GM19397 (cell line): Measurements from ENCODE around the gene RGS7BP.

Experiments
- ATAC-seq: cut with Tn5 transposase; IDR thresholded peaks from one replicate; pipeline ENCODE4 v1.9.1; 2021; ENCODE audit warnings: mild to moderate bottlenecking, moderate library complexity; ENCODE audit not compliant: unreplicated experiment

RGS7BP gene

GRCh38 chr5:64629841-64630240 lies 124.0 kb downstream of the RGS7BP start:
- no peak for ATAC-seq

GRCh38 chr5:64632251-64632650 lies 126.4 kb downstream of the RGS7BP start:
- ATAC-seq = no peak

DNA sequence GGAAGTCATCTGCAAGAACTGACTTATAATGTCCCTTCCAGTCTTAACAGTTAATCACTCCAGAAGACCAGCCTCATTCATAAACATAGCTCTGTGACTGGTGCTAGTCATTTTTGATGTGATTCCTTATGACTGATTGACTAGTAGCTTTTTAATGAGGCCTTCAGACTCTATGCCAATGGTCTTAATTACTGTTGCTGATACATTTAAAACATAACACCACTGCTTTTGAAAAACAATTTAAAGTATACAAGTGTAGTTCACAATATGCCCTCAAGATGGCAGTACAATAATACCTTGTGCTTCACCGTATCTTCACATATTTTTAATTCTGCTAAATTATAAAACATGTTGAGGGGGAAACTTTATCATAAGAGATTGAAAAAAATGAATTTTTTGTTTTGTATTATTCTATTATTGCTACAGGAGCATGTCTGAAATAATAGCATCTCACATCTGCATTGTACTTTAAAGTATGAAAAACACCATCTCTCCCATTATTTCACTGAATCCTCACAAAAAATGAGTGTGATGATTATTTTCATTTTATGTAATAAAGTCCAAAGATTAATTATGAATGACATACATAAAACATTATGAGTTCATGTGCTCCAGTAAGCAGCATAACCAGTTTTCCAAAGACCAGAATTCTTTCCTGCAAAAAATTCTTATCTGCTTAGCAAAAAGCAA lies 129.3 kb downstream of the RGS7BP start:
- no peak for ATAC-seq

DNA sequence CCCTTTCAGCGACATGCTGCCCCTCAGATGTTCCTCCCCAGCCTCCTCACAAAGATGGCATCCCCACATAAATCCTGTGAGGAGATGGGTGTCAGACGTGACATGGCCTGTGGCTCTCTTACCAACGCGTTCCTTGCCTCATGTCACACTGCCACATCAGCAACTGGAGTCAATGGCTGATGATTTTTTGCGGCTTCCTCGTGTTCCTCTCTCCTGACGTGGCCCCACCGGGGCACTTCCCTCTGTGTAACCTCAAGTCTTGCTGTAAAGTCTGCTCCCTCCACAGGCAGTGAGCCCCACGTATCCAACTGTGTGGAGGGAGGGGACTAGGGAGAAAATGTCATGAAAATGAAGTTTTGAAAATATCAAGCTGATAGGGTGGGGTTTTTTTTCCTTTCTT lies 131.3 kb downstream of the RGS7BP start:
- no peak for ATAC-seq

DNA sequence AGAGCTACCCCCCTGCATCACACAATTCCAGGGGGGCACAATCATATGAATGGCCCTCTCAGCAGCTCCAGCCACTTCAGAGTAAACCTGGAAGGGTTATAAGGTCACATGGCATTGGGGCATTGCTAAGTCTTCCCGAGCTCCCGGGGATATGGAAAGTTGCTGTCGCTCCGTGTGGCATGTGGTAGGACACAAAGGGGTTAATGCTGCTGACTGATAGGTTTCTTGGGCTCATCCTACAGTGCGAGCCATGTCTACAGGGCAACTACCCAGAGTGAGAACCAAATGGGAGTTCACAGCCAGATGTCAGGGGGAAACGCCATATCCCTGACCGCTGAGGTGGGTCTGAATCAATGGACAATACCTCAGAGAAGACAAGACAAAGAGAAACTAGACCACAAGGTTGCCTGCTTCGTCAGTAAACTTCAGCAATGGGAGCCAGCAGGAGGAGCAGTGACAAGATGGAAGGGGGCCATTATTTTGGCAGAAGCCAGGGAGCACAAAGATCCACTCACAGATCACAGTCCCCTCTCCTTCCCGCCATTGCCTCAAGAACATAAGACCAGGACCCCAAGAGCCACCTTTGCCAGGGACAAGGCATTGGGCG lies 132.1 kb downstream of the RGS7BP start:
- no peak for ATAC-seq

GRCh38 chr5:64644831-64645230 lies 139.0 kb downstream of the RGS7BP start:
- ATAC-seq = no peak

- ATAC-seq = no peak
These were observed 140.4 kb downstream of the RGS7BP start for GRCh38 chr5:64646169-64646568.

DNA sequence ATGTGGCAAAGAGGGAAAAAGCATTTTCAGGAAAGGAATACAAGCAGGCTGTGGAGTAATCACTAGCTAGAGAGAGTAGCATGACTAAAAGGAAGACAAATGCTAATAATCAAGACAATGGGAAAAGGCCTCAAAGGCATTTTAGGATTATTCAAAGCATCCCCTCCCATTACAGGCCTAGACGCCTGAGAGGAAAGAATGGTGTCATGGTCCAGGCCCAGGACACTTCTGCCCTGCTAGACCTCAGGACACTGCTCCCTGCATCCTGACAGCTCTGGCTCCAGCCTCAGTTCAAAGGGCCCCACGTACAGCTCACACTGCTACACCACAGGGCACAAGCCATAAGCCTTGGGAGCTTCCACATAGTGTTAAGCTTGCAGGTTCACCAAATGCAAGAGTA lies 143.7 kb downstream of the RGS7BP start:
- ATAC-seq = no peak

DNA sequence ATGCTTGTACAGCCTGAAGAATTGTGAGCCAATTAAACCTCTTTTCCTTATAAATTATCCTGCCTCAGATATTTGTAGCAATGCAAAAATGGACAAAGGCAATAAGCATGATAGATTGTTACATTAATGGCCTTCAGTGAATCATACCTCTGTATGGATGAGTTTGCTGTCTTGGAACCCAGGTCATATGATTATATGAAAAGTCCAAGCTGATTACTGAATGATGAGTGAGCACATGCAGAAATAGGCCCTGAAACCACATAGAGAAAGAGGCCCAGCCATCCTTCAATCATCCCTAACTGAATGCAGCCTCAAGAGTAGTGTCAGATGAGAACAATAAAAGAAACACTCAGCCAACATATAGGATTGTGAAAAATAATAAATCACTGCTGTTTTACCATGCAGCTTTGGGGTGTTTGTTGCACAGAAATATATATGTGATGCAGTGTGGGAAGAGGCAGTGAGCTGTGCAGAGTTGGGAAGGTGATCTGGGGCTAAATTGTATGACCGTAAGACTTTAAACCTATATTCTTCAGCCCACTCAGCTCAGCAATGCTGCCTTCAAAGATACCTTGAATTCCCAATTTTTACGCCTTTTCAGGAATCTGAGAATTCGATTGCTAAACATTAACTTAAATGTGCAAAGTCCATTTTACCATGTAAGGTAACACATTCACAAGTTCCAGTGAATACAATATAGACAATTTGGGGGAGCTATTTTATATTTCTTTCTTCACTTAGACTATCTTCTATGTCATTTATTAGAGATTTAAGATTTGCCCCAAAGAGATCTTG lies 148.1 kb downstream of the RGS7BP start:
- no peak for ATAC-seq

- no peak for ATAC-seq
These were observed 148.7 kb downstream of the RGS7BP start for GRCh38 chr5:64654561-64654938.

DNA sequence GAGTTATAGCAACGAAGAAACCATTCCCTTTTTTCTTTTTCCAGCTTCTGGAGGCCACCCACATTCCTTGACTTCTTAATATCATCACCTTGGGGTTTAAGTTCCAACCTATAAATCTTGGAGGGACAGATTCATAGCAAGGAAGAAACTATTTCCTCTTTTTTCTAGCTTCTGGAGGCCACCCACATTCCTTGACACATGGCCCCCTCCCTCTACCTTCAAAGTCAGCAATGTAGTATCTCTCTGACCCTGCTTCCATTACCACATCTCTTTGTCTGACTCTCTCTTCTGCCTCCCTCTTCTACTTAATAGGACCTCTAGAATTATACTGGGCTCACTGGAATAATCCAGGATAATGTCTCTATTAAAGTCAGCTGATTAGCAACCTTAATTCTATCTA lies 149.8 kb downstream of the RGS7BP start:
- no peak for ATAC-seq

DNA sequence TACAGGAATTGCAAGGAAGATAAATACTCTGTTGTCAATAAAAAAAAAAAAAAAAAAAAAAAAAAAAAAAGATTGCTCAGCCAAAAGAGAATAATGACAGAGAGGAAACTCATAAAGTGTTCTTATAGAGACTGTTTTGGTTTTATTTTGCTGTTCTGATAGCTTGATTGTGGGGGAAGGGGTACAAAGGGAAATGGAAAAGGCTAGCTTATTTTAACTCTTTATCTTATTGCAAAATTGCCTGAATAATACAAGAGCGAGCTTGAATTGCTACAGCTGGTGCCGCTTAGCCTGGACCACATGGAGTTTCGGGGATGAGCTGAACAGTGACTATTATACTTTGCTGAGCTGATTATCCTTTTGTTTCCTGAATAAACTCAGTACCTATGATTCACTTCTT lies 153.5 kb downstream of the RGS7BP start:
- ATAC-seq = no peak
